DOHH2 (cell line): ENCODE data around the gene OR13C3.
A peak's percentile ranks its signal among the peaks of the same experiment; 100 is the strongest.

Source experiments
- H3F3A ChIP-seq: fragments of 200-600 bp; sonication (generic), shearing (Covaris generic); 2 replicates; pipeline ENCODE4 v1.6.0; 2016; ENCODE audit warnings: antibody characterized with exemption, mild to moderate bottlenecking; ENCODE audit not compliant: control insufficient read depth, insufficient read depth
- H3K27ac ChIP-seq: fragments of 200-600 bp; sonication (generic); 2 replicates; pipeline ENCODE4 v1.5.1; 2014; ENCODE audit warnings: low read depth, mild to moderate bottlenecking, low read length, moderate library complexity
- H3K27me3 ChIP-seq: fragments of 200-600 bp; sonication (generic); 2 replicates; pipeline ENCODE4 v1.6.1; 2014; ENCODE audit warnings: mild to moderate bottlenecking, low read length, mixed read lengths; ENCODE audit not compliant: control insufficient read depth
- H3K36me3 ChIP-seq: fragments of 200-600 bp; sonication (generic); 2 replicates; pipeline ENCODE4 v1.6.1; 2014; ENCODE audit warnings: mild to moderate bottlenecking, low read length, moderate library complexity, mixed read lengths; ENCODE audit not compliant: control insufficient read depth
- H3K4me1 ChIP-seq: fragments of 200-600 bp; sonication (generic); 2 replicates; pipeline ENCODE4 v1.6.1; 2014; ENCODE audit warnings: mild to moderate bottlenecking, low read length, mixed read lengths; ENCODE audit not compliant: control insufficient read depth
- H3K4me2 ChIP-seq: fragments of 200-600 bp; sonication (generic); 2 replicates; pipeline ENCODE4 v1.6.0; 2014; ENCODE audit warnings: mild to moderate bottlenecking, low read length, moderate library complexity
- H3K4me3 ChIP-seq: fragments of 200-600 bp; sonication (generic); 2 replicates; pipeline ENCODE4 v1.5.1; 2014; ENCODE audit warnings: mild to moderate bottlenecking, low read length, mixed read lengths
- H3K79me2 ChIP-seq: fragments of 200-600 bp; sonication (generic); 2 replicates; pipeline ENCODE4 v1.6.1; 2014; ENCODE audit warnings: mild to moderate bottlenecking, low read length, mixed read lengths; ENCODE audit not compliant: control insufficient read depth
- H3K9me2 ChIP-seq: fragments of 200-600 bp; sonication (generic); replicated peaks from 2 replicates; pipeline ENCODE4 v1.6.1; 2014; ENCODE audit warnings: mild to moderate bottlenecking, low read length, mixed read lengths; ENCODE audit not compliant: control insufficient read depth
- H3K9me3 ChIP-seq: fragments of 200-600 bp; sonication (generic); 2 replicates; pipeline ENCODE4 v1.6.1; 2014; ENCODE audit warnings: antibody characterized with exemption, low read length, mixed read lengths; ENCODE audit not compliant: control insufficient read depth, insufficient read depth
- H4K20me1 ChIP-seq: fragments of 200-600 bp; sonication (generic); 2 replicates; pipeline ENCODE4 v1.6.0; 2014; ENCODE audit warnings: low read depth, mild to moderate bottlenecking, antibody characterized with exemption, low read length, moderate library complexity; ENCODE audit not compliant: control insufficient read depth, insufficient read depth
- EZH2phosphoT487 ChIP-seq: fragments of 200-600 bp; sonication (generic); IDR thresholded peaks from 2 replicates; pipeline ENCODE4 v1.6.1; 2017; ENCODE audit warnings: borderline replicate concordance, mild to moderate bottlenecking, antibody characterized with exemption, low read length, moderate library complexity, mixed read lengths
- TF ChIP-seq, protein P1 (sequence below): fragments of 200-600 bp; sonication (generic); IDR thresholded peaks from one replicate; pipeline ENCODE4 v1.5.1; 2014; ENCODE audit warnings: antibody characterized with exemption, mild to moderate bottlenecking, low read depth, low read length; ENCODE audit not compliant: poor library complexity, severe bottlenecking

The OR13C3 gene

DNA sequence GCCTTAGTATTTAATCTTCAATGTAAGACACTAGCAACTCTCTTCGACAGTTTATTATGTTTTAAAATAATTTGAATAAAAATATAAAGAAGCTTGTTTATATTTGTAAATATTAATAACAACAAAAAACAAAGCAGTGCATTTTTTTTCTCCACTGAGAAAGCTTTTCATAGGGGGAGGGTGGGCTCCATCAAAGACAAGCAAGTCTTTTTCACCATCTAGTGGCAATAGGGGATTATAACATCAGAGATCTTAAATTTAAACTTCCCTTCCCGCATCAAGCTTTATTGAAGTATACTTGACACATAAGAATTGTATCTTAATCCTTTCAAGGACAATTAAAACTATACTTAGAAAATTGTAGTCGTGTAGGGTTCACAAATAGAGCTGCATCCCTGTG lies 41.8 kb downstream of the OR13C3 start:
- H4K20me1 ChIP-seq, result no peaks in the 10 kb centered on the region
- no peaks in the 10 kb centered on the region for H3K4me1 ChIP-seq
- no peak overlapping the region for H3K27ac ChIP-seq
- H3F3A ChIP-seq, result no peaks in the 10 kb centered on the region
- H3K79me2 ChIP-seq, result no peaks in the 10 kb centered on the region
- no peaks in the 10 kb centered on the region for H3K9me3 ChIP-seq
- H3K27me3 ChIP-seq, result no peaks in the 10 kb centered on the region
- H3K9me2 ChIP-seq, result no peaks in the 10 kb centered on the region
- H3K4me3 ChIP-seq, result no peak overlapping the region
- TF ChIP-seq, protein P1, sequence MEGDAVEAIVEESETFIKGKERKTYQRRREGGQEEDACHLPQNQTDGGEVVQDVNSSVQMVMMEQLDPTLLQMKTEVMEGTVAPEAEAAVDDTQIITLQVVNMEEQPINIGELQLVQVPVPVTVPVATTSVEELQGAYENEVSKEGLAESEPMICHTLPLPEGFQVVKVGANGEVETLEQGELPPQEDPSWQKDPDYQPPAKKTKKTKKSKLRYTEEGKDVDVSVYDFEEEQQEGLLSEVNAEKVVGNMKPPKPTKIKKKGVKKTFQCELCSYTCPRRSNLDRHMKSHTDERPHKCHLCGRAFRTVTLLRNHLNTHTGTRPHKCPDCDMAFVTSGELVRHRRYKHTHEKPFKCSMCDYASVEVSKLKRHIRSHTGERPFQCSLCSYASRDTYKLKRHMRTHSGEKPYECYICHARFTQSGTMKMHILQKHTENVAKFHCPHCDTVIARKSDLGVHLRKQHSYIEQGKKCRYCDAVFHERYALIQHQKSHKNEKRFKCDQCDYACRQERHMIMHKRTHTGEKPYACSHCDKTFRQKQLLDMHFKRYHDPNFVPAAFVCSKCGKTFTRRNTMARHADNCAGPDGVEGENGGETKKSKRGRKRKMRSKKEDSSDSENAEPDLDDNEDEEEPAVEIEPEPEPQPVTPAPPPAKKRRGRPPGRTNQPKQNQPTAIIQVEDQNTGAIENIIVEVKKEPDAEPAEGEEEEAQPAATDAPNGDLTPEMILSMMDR, result peak; percentile 18
- TF ChIP-seq EZH2phosphoT487, result no peak
- H3K4me2 ChIP-seq, result no peak overlapping the region
- H3K36me3 ChIP-seq, result no peaks in the 10 kb centered on the region
